Measurements from ENCODE around the gene RPL23. TPM values are rescaled to one million over a fixed set of nuclear protein-coding genes. Genes with fewer than 3 reads are reported as not detected.

RPL23 gene
- total RNA-seq, 3 donors from 2014 or later: 838 to 1,044 (median 919) TPM

DNA sequence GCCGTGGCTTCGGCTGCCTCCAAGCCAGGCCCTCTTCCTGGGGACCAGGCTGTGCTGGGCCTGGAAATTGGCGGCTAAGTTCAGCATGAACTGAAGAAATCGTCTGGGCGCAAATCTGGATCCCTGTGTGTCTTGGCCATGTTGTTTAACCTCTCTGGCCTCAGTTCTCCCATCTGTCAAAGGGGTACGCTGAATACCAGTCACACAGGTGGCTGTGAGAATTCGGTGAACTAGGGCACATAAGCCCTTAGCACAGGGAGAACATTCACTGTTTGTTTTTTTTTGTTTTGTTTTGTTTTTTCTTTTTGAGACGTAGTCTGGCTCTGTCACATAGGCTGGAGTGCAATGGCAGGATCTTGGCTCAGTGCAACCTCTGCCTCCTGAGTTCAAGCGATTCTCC, 35.3 kb upstream of the RPL23 start:
- no peak for DNase-seq
- H3K9me3 ChIP-seq: no peaks in the 10 kb centered on the region
- ATAC-seq: no peak
- H3K4me3 ChIP-seq: no peak overlapping the region
- intact Hi-C loops (cut with DNase I, micrococcal nuclease): no loop called here
- TF ChIP-seq, protein P1, sequence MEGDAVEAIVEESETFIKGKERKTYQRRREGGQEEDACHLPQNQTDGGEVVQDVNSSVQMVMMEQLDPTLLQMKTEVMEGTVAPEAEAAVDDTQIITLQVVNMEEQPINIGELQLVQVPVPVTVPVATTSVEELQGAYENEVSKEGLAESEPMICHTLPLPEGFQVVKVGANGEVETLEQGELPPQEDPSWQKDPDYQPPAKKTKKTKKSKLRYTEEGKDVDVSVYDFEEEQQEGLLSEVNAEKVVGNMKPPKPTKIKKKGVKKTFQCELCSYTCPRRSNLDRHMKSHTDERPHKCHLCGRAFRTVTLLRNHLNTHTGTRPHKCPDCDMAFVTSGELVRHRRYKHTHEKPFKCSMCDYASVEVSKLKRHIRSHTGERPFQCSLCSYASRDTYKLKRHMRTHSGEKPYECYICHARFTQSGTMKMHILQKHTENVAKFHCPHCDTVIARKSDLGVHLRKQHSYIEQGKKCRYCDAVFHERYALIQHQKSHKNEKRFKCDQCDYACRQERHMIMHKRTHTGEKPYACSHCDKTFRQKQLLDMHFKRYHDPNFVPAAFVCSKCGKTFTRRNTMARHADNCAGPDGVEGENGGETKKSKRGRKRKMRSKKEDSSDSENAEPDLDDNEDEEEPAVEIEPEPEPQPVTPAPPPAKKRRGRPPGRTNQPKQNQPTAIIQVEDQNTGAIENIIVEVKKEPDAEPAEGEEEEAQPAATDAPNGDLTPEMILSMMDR (IDR thresholded peaks at IDR 0.05): no peak
- peaks cover 48% of the 10 kb centered on the region for H3K4me1 ChIP-seq (ENCODE audit: low read depth)
- H3K36me3 ChIP-seq (ENCODE audit: low read depth): no peaks in the 10 kb centered on the region

DNA sequence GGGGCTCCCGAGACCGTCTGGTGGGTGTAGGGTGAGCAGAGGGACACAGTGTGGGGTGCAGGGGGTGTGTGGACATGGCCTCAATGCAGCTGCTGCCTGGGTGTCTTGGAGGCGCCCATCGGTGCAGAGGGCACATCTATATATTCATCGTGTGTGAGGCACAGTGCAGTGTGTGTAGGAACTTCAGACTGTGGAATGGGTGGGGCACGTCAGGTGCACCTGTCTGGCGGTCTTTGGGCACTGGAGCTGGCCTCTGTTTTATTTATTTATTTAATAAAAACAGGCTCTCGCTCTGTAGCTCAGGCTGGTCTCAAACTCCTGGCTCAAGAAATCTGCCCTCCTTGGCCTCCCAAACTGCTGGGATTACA, 33.1 kb upstream of the RPL23 start:
- peak; percentile 79 for ATAC-seq

DNA sequence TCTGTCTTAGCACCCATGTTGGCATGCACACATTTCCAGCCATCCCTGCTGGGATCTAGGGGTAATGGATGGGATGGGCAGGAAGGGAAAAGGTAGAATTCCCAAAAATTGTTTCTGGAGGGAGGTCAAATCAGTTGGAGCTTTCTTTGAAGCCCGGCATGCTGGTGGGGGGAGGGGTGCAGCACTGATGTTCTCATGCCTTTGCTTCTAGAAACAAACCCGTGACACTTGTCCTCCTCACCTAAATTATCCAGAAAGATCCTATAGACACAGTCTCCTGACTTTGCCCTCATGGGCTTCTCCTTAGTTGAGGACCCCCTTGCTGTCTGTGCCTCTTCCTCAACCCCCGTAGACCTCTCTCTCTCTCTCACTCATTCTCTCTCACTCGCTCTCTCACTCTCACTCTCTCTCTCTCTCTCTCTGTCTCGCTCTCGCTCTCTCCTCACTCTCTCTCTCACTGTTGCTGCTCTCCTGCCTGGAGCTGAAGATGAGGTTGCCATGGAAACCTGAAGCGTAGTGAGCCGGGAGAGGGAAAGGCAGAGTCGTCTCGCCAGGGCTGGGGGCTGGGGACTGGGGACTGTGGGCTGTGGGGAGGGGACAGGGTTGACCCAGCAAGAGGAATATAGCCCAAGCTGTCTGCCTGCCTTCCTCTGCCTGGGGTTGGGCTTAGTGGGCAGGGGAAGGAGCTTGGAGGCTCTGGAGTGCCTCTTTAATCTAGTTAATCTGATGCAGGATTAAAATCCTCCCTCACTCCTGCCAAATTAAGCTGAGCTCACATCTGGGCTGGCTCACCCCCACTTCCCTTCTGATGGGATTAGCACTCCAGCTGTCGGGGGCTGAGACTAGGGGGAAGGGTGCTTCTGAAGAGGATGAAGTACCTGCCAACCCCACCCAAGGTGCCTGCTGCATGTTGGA, 32.5 kb upstream of the RPL23 start:
- intact Hi-C loops (cut with DNase I, micrococcal nuclease): no loop called here
- DNase-seq: no peak
- TF ChIP-seq, protein P1 (IDR thresholded peaks at IDR 0.05): no peak
- H3K4me3 ChIP-seq: no peak overlapping the region
- no peaks in the 10 kb centered on the region for H3K36me3 ChIP-seq (ENCODE audit: low read depth)
- no peaks in the 10 kb centered on the region for H3K9me3 ChIP-seq
- H3K4me1 ChIP-seq (ENCODE audit: low read depth): peaks cover 60% of the 10 kb centered on the region
- no peak for ATAC-seq

More for the DNA sequence above, 33.1 kb upstream of the RPL23 start:
- H3K4me3 ChIP-seq: no peak overlapping the region
- H3K9me3 ChIP-seq: no peaks in the 10 kb centered on the region
- TF ChIP-seq, protein P1 (IDR thresholded peaks at IDR 0.05): no peak
- no peaks in the 10 kb centered on the region for H3K36me3 ChIP-seq (ENCODE audit: low read depth)
- intact Hi-C loops (cut with DNase I, micrococcal nuclease): no loop called here
- H3K4me1 ChIP-seq (ENCODE audit: low read depth): peaks cover 54% of the 10 kb centered on the region
- DNase-seq: peak in 2 of 3 donors; percentile 59 to 61

DNA sequence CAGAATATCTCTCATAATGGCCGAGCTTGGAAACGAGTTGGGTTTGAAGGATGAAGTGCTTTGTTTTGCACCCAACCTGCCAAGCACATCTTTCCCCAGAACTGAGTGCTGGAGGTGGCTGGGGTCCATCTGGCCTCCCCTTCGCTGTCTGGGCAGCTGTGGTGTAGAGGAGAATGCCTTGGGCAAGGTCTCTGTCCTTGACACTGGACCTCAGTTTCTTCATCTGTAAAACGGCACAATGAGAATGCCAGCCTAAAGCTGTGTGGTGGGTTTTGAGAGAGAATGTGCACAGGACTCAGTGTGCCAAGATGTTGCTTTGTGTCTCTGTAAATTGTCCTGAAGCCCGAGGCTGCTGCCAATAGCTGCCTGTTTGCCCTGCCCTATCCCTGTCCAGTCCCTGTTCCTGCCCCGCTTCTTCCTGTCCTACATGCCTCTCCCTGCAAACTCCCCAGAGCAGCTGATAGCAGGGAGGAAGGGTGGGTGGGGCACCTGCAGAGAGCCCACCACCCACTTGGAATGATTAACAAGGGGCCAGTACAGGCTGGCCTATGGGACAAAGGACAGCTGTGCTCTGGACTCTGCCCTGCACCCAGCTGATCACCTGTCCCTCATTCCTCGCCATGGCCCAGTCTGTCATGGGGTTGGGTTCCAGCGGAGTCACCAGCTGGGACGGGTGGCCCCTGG, 31.7 kb upstream of the RPL23 start:
- peak in 2 of 3 donors; percentile 41 to 63 for DNase-seq
- no peak overlapping the region for H3K4me3 ChIP-seq
- H3K9me3 ChIP-seq: no peaks in the 10 kb centered on the region
- TF ChIP-seq, protein P1 (IDR thresholded peaks at IDR 0.05): no peak
- ATAC-seq: peak; percentile 82
- H3K4me1 ChIP-seq (ENCODE audit: low read depth): peaks cover 68% of the 10 kb centered on the region
- intact Hi-C loops (cut with DNase I, micrococcal nuclease): no loop called here
- H3K36me3 ChIP-seq (ENCODE audit: low read depth): no peaks in the 10 kb centered on the region

DNA sequence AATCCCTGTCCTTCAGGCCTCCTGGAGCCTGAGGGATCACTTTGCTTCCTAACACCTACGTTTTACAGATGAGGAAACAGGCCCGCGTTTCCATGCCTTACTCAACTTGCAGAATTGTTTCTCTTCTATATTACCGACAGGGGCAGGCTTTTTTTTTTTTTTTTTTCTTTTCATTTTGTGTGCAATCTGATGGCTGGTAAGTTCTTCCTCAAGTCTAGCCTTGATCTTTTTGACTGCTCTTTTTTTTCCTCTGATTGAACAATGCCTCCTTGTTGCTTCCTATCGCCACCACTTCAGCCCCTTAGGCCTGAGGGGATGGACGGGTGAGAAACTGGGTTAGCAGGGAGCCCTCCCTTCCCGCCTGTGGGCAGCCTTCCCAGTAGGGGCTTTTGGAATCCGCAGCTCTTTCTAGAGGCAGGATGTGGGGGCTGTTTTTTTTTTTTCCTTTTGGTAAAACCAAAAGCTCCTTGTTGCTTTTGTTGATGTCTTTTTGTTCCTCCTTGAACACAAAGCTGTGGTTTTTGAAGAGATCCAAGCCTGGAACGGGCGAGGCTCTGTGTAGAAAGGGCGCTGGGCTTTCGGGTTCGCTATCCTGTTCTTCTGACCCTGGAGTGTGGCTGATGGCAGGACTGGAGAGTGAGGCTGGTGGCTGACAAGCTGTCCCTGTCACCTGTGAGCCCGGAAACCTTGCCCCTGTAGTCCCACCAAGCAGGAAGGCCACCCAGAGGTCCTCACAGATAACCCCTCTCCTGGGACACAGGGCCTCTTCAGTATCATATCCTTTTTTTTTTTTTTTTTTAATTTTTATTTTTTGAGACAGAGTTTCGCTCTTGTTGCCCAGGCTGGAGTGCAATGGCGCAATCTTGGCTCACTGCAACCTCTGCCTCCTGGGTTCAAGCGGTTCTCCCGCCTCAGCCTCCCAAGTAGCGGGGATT, 30.3 kb upstream of the RPL23 start:
- ATAC-seq: no peak
- intact Hi-C loops (cut with DNase I, micrococcal nuclease): no loop called here
- TF ChIP-seq, protein P1 (IDR thresholded peaks at IDR 0.05): no peak
- no peaks in the 10 kb centered on the region for H3K9me3 ChIP-seq
- no peak overlapping the region for H3K4me3 ChIP-seq
- peaks cover 79% of the 10 kb centered on the region for H3K4me1 ChIP-seq (ENCODE audit: low read depth)
- no peaks in the 10 kb centered on the region for H3K36me3 ChIP-seq (ENCODE audit: low read depth)
- DNase-seq: no peak
